H1 (cell line): ENCODE data around the gene AGFG1. TPM values are rescaled to one million over a fixed set of nuclear protein-coding genes. Genes with fewer than 3 reads are reported as not detected.

Experiments used
- CTCF ChIA-PET: fragments of 300-600 bp; sonication (Branson Sonifier 250); formaldehyde crosslinking; loops from one replicate; lab custom pipeline; 2021; ENCODE audit not compliant: partially characterized antibody; lab: Charles Lee
- POLR2A ChIA-PET: fragments of 300-600 bp; sonication (Branson Sonifier 250); formaldehyde crosslinking; loops from one replicate; lab custom pipeline; 2021; ENCODE audit warnings: inconsistent platforms; ENCODE audit not compliant: partially characterized antibody; lab: Charles Lee
- DNase-seq, 2 experiments: peaks; one replicate each; pipeline versions ENCODE4 v3.0.0 to v3.0.0-alpha.2; 2010 to 2022; ENCODE audit warnings: low spot score in 2 of 2, low read depth in 1 of 2, mixed read lengths in 1 of 2
- FAIRE-seq: peaks from 2 replicates; lab custom pipeline; 2011; peaks lifted over from hg19 to GRCh38; lab: Jason Lieb, UNC
- H2AFZ ChIP-seq: 2 replicates; pipeline ENCODE4 v1.8.1; 2012; ENCODE audit warnings: low read length, inconsistent platforms
- H2AK5ac ChIP-seq: 2 replicates; pipeline ENCODE4 v1.6.1; 2013; ENCODE audit warnings: low read depth, low read length
- H2BK120ac ChIP-seq: replicated peaks from 2 replicates; pipeline ENCODE3; 2013; ENCODE audit warnings: low read depth, low read length, inconsistent platforms
- H2BK12ac ChIP-seq: 2 replicates; pipeline ENCODE4 v1.6.1; 2013; ENCODE audit warnings: low read depth, low read length
- H2BK15ac ChIP-seq: 2 replicates; pipeline ENCODE4 v1.6.1; 2013; ENCODE audit warnings: low read length
- H2BK20ac ChIP-seq: 2 replicates; pipeline ENCODE4 v1.6.1; 2013; ENCODE audit warnings: low read length
- H2BK5ac ChIP-seq: 2 replicates; pipeline ENCODE4 v1.6.1; 2013; ENCODE audit warnings: low read depth, low read length
- H3K14ac ChIP-seq: 2 replicates; pipeline ENCODE4 v1.6.1; 2013; ENCODE audit warnings: inconsistent platforms; ENCODE audit not compliant: insufficient read length
- H3K18ac ChIP-seq: 2 replicates; pipeline ENCODE4 v1.6.1; 2013; ENCODE audit warnings: low read length; ENCODE audit errors: extremely low read depth
- H3K23ac ChIP-seq: 2 replicates; pipeline ENCODE4 v1.6.1; 2013; ENCODE audit warnings: inconsistent platforms; ENCODE audit not compliant: insufficient read length
- H3K23me2 ChIP-seq: 2 replicates; pipeline ENCODE4 v1.6.1; 2013; ENCODE audit warnings: low read depth, low read length
- H3K27ac ChIP-seq: 2 replicates; pipeline ENCODE4 v1.6.1; 2011; ENCODE audit warnings: low read depth, low read length, inconsistent platforms
- H3K27me3 ChIP-seq, 4 experiments: replicated peaks in 1 of 4; 1 replicate in 1 of 4; 2 replicates in 3 of 4; pipeline versions ENCODE4 v1.6.1 to v1.8.1; 2011 to 2013; ENCODE audit warnings: low read length in 3 of 4, mild to moderate bottlenecking in 3 of 4, inconsistent platforms in 2 of 4, mixed read lengths in 2 of 4, moderate library complexity in 1 of 4; ENCODE audit not compliant: control insufficient read depth in 3 of 4, insufficient read depth in 3 of 4; ENCODE audit errors: extremely low read depth in 1 of 4
- H3K36me3 ChIP-seq, 4 experiments: 2 replicates each; pipeline versions ENCODE4 v1.6.1 to v1.8.1; 2011 to 2013; ENCODE audit warnings: mild to moderate bottlenecking in 4 of 4, low read length in 3 of 4, moderate library complexity in 2 of 4, control low read depth in 1 of 4, inconsistent platforms in 1 of 4; ENCODE audit not compliant: insufficient read depth in 4 of 4, control insufficient read depth in 2 of 4
- H3K4ac ChIP-seq: replicated peaks from 2 replicates; pipeline ENCODE3; 2013; ENCODE audit warnings: low read length, low read depth, mixed read lengths, inconsistent platforms; ENCODE audit not compliant: insufficient read length
- H3K4me1 ChIP-seq, 4 experiments: replicated peaks in 1 of 4; 1 replicate in 1 of 4; 2 replicates in 3 of 4; pipeline versions ENCODE4 v1.6.1 to v1.8.1; 2011 to 2013; ENCODE audit warnings: low read length in 3 of 4, inconsistent platforms in 2 of 4, mixed read lengths in 1 of 4; ENCODE audit not compliant: insufficient read depth in 4 of 4, control insufficient read depth in 3 of 4
- H3K4me2 ChIP-seq, 2 experiments: 2 replicates each; pipeline versions ENCODE4 v1.6.1 to v1.8.1; 2011 to 2013; ENCODE audit warnings: low read depth in 2 of 2, low read length in 2 of 2, control low read depth in 1 of 2, inconsistent platforms in 1 of 2, mild to moderate bottlenecking in 1 of 2; ENCODE audit not compliant: insufficient read depth in 1 of 2
- H3K4me3 ChIP-seq, 4 experiments: fragments of 200-600, 300-600 bp in 1 of 4; sonication (generic), shearing (Covaris generic), sonication (Bioruptor Twin) in 1 of 4; 2 replicates each; pipeline versions ENCODE4 v1.5.1 to v1.8.1; 2011 to 2016; ENCODE audit warnings: low read length in 4 of 4, low read depth in 3 of 4, control low read depth in 2 of 4, inconsistent platforms in 2 of 4, mild to moderate bottlenecking in 2 of 4, mixed read lengths in 1 of 4, moderate library complexity in 1 of 4; ENCODE audit not compliant: insufficient read depth in 2 of 4; ENCODE audit errors: extremely low read depth in 1 of 4
- H3K56ac ChIP-seq: replicated peaks from 2 replicates; pipeline ENCODE3; 2013; ENCODE audit warnings: low read depth, mild to moderate bottlenecking, mixed read lengths, low read length, inconsistent platforms; ENCODE audit not compliant: insufficient read length
- H3K79me1 ChIP-seq: 2 replicates; pipeline ENCODE4 v1.6.1; 2013; ENCODE audit warnings: low read depth, low read length, control low read depth
- H3K79me2 ChIP-seq, 2 experiments: 2 replicates each; pipeline versions ENCODE4 v1.6.1 to v1.8.1; 2012 to 2013; ENCODE audit warnings: low read length in 2 of 2, mild to moderate bottlenecking in 2 of 2, inconsistent platforms in 1 of 2; ENCODE audit not compliant: insufficient read depth in 2 of 2, control insufficient read depth in 1 of 2
- H3K9ac ChIP-seq, 4 experiments: replicated peaks in 1 of 4; 1 replicate in 1 of 4; 2 replicates in 3 of 4; pipeline versions ENCODE4 v1.6.1 to v1.8.1; 2011 to 2013; ENCODE audit warnings: low read depth in 3 of 4, low read length in 3 of 4, control low read depth in 2 of 4, mild to moderate bottlenecking in 2 of 4, moderate library complexity in 2 of 4, inconsistent platforms in 1 of 4; ENCODE audit errors: extremely low read depth in 1 of 4
- H3K9me3 ChIP-seq, 2 experiments: 2 replicates each; pipeline versions ENCODE4 v1.6.1 to v1.8.1; 2012 to 2013; ENCODE audit warnings: mild to moderate bottlenecking in 2 of 2, moderate library complexity in 2 of 2, control low read depth in 1 of 2, inconsistent platforms in 1 of 2, low read depth in 1 of 2, low read length in 1 of 2, mixed read lengths in 1 of 2; ENCODE audit not compliant: insufficient read depth in 2 of 2
- H4K20me1 ChIP-seq, 2 experiments: replicated peaks in 1 of 2; 2 replicates each; pipeline versions ENCODE3 to v1.8.1; 2011 to 2013; ENCODE audit warnings: inconsistent platforms in 2 of 2, low read length in 2 of 2, mild to moderate bottlenecking in 1 of 2; ENCODE audit not compliant: insufficient read depth in 2 of 2, control insufficient read depth in 1 of 2
- H4K5ac ChIP-seq: 2 replicates; pipeline ENCODE4 v1.6.1; 2013; ENCODE audit warnings: low read length, low read depth, mixed read lengths, inconsistent platforms; ENCODE audit not compliant: insufficient read length
- H4K8ac ChIP-seq: 2 replicates; pipeline ENCODE4 v1.8.0; 2013; ENCODE audit warnings: mild to moderate bottlenecking, moderate library complexity, low read length, inconsistent platforms; ENCODE audit not compliant: insufficient read depth; ENCODE audit errors: extremely low read depth
- H4K91ac ChIP-seq: replicated peaks from 2 replicates; pipeline ENCODE3; 2013; ENCODE audit warnings: low read length, mixed read lengths, inconsistent platforms; ENCODE audit not compliant: insufficient read length
- CTCF ChIP-seq, 3 experiments: IDR thresholded peaks; 1 replicate in 2 of 3; 2 replicates in 1 of 3; pipeline versions ENCODE4 v1.5.1 to v1.6.1; 2011; ENCODE audit warnings: low read length in 3 of 3, mild to moderate bottlenecking in 3 of 3, inconsistent platforms in 2 of 3, low read depth in 1 of 3, moderate library complexity in 1 of 3; ENCODE audit not compliant: insufficient read depth in 1 of 3; ENCODE audit errors: control extremely low read depth in 1 of 3
- GTF2F1 ChIP-seq: IDR thresholded peaks from 2 replicates; pipeline ENCODE4 v1.6.1; 2012; ENCODE audit warnings: low read depth, low read length, improper control_type of control experiment, borderline replicate concordance
- SIN3A ChIP-seq, 2 experiments: IDR thresholded peaks in 1 of 2; conservative IDR thresholded peaks in 1 of 2; 2 replicates each; pipeline ENCODE4 v1.6.1; 2011 to 2012; ENCODE audit warnings: low read length in 2 of 2, improper control_type of control experiment in 1 of 2, low read depth in 1 of 2, mild to moderate bottlenecking in 1 of 2
- TCF12 ChIP-seq: IDR thresholded peaks from 2 replicates; pipeline ENCODE4 v1.6.1; 2011; ENCODE audit warnings: low read depth, mild to moderate bottlenecking, low read length
- WGBS, 2 experiments: shearing (Covaris generic) in 1 of 2; methylation state at CpG; one replicate each; pipeline versions ENCODE4 v1.1.6 to v1.1.7; 2013 to 2015; ENCODE audit warnings: low lambda C conversion rate in 2 of 2, mixed read lengths in 2 of 2, inconsistent platforms in 1 of 2, low coverage in 1 of 2, missing lambda C conversion rate in 1 of 2; ENCODE audit not compliant: insufficient replicate concordance in 2 of 2, insufficient coverage in 1 of 2, insufficient read length in 1 of 2; ENCODE audit errors: extremely low coverage in 1 of 2, missing lambda C conversion rate in 1 of 2; 5-methylcytosine and 5-hydroxymethylcytosine counted together
- polyA plus RNA-seq, 7 experiments: library from polyadenylated mRNA; depleted of rRNA in 3 of 7; stranded (reverse) in 5 of 7; unstranded in 2 of 7; fragments of >200 nt in 5 of 7; fragments of 200-250 nt in 2 of 7; gene quantifications; 1 replicate in 5 of 7; 2 replicates in 1 of 7; 4 replicates in 1 of 7; pipeline versions ENCODE4 v1.2.1 to v1.2.3, GENCODE V29; 2011 to 2013; ENCODE audit warnings: missing spikeins in 2 of 7, mixed read lengths in 2 of 7
- total RNA-seq: library from RNA; stranded (reverse); fragmentation: NEBNext Ultra II Directional; extraction: Animal tissue kit (Norgen Biotek cat#: 25700); gene quantifications from 2 replicates; pipeline ENCODE4 v1.2.1, GENCODE V29; 2021

AGFG1 gene
- total and polyA plus RNA-seq, 2 of the 8 experiments (the other 6 are each of a cell fraction or from before 2014, with no cell fraction given): 102 to 147 TPM

GRCh38 chr2:227433171-227433570 is 38.8 kb upstream of the AGFG1 start:
- no peak overlapping the region for H3K18ac ChIP-seq
- no peak overlapping the region for H4K91ac ChIP-seq
- H3K27me3 ChIP-seq: no peaks in the 10 kb centered on the region
- no peak overlapping the region for H2BK15ac ChIP-seq
- no peak overlapping the region for H4K5ac ChIP-seq
- WGBS, 2 experiments: 87% methylated on average over 2 of the region's 2 CpGs; no CpG with 5 or more reads in 1 of the 2 experiments
- H2BK12ac ChIP-seq: no peak overlapping the region
- no peak overlapping the region for H2BK120ac ChIP-seq
- POLR2A ChIA-PET: no interaction called here
- no peak overlapping the region for H3K56ac ChIP-seq
- FAIRE-seq: no peak
- no peak overlapping the region for H2BK5ac ChIP-seq
- no peak for TF ChIP-seq SIN3A (conservative IDR thresholded peaks at IDR 0.05 in 1 of 2, IDR thresholded peaks at IDR 0.05 in 1 of 2; ENCODE audit: low read depth in 1 of 2, low read length in 2 of 2)
- TF ChIP-seq CTCF (IDR thresholded peaks at IDR 0.05; ENCODE audit: control extremely low read depth in 1 of 3, insufficient read depth in 1 of 3, low read depth in 1 of 3, low read length in 3 of 3): no peak
- TF ChIP-seq GTF2F1: no peak
- no peak for TF ChIP-seq TCF12
- TF ChIP-seq, all 59 proteins: peak for 0
- Histone ChIP-seq H4K20me1 (no peaks in the 10 kb centered on the region), H3K4ac (no peak overlapping the region), H3K23ac (no peak overlapping the region), H3K4me2 (no peak overlapping the region), H3K9me3 (peaks cover 11 to 20% of the 10 kb centered on the region in 2 experiments), H3K23me2 (no peaks in the 10 kb centered on the region), H3K9ac (no peak overlapping the region), H4K8ac (no peak overlapping the region), H3K14ac (no peak overlapping the region), H2BK20ac (no peak overlapping the region), H3K79me1 (no peaks in the 10 kb centered on the region), H3K4me1 (no peaks in the 10 kb centered on the region), H3K27ac (no peak overlapping the region), H2AFZ (no peak overlapping the region), H3K36me3 (peaks cover 0 to 4% (median 0%) of the 10 kb centered on the region in 4 experiments; a peak in 1 of 8 replicates), H3K4me3 (no peak overlapping the region), H2AK5ac (no peak overlapping the region), H3K79me2 (no peaks in the 10 kb centered on the region)
- DNase-seq: no peak
- CTCF ChIA-PET: interaction anchor here (1.2 kb wide), 1 partner anchor 27 kb away, joined by 3 read pairs; no protein-coding TSS in a partner anchor
